T-helper 1 cell treated with Interleukin-12 subunit alpha and Interleukin-12 subunit beta and Interleukin-4 antibody, amounts not matched to agents 30 ng/mL and 1 ng/mL, for 36 hours (primary cell): ENCODE data around the gene LMF1. TPM values are rescaled to one million over a fixed set of nuclear protein-coding genes. Genes with fewer than 3 reads are reported as not detected.

Experiments
- intact Hi-C: fragments of 100-400 bp; cut with micrococcal nuclease; formaldehyde crosslinking; loops from one replicate; pipeline ENCODE4 v1.15.1; 2024
- total RNA-seq: library from RNA; stranded (reverse); gene quantifications from 2 replicates; pipeline ENCODE4 v1.2.3, GENCODE V29; 2022

Gene LMF1
- total RNA-seq, 1 donor from 2014 or later, result 19.1 TPM

- intact Hi-C loops, result no loop called here
Observed at GRCh38 chr16:985646-986400, 15.0 kb upstream of the LMF1 start.

GRCh38 chr16:984736-985636, 14.2 kb upstream of the LMF1 start:
- intact Hi-C loops, result no loop called here

GRCh38 chr16:984121-984694, 13.4 kb upstream of the LMF1 start:
- intact Hi-C loops, result no loop called here

- intact Hi-C loops, result no loop called here
Observed at GRCh38 chr16:983044-984030, 12.6 kb upstream of the LMF1 start.

- intact Hi-C loops, result no loop called here
Observed at GRCh38 chr16:982145-983043, 11.6 kb upstream of the LMF1 start.

GRCh38 chr16:981695-982144, 10.9 kb upstream of the LMF1 start, which contains the start of gene SOX8:
Gene SOX8, plus strand, starts transcription at chr16:981770. Its CDS starts 153 bp downstream, at chr16:981923.
- intact Hi-C loops, result no loop called here

- intact Hi-C loops, result no loop called here
Observed at GRCh38 chr16:980595-980854, 9.7 kb upstream of the LMF1 start.

- intact Hi-C loops, result no loop called here
Observed at GRCh38 chr16:979859-980594, 9.2 kb upstream of the LMF1 start.

GRCh38 chr16:979147-979546, 8.4 kb upstream of the LMF1 start:
- intact Hi-C loops, result no loop called here

- intact Hi-C loops, result no loop called here
Observed at GRCh38 chr16:978403-978802, 7.6 kb upstream of the LMF1 start.

GRCh38 chr16:977896-978295, 7.1 kb upstream of the LMF1 start:
- intact Hi-C loops, result no loop called here

- intact Hi-C loops, result no loop called here
Observed at GRCh38 chr16:977081-977701, 6.4 kb upstream of the LMF1 start.

- intact Hi-C loops, result no loop called here
Observed at GRCh38 chr16:976389-976931, 5.7 kb upstream of the LMF1 start.

- intact Hi-C loops, result no loop called here
Observed at GRCh38 chr16:975291-975690, 4.5 kb upstream of the LMF1 start.

- intact Hi-C loops, result no loop called here
Observed at GRCh38 chr16:974611-975261, 4.0 kb upstream of the LMF1 start.

- intact Hi-C loops, result no loop called here
Observed at GRCh38 chr16:974001-974601, 3.3 kb upstream of the LMF1 start.

- intact Hi-C loops, result no loop called here
Observed at GRCh38 chr16:973366-973765, 2.6 kb upstream of the LMF1 start.
